IMR-90 (cell line): ENCODE data around the gene ARVCF. TPM values are rescaled to one million over a fixed set of nuclear protein-coding genes. Genes with fewer than 3 reads are reported as not detected.
"Not testable (repeated sequence)": the region's sequence is repeated elsewhere in the genome, so short reads cannot be mapped to it uniquely, and the experiment has no call there.

Source experiments
- ATAC-seq: fragments of 200-7000 bp; cut with Tn5 transposase; 2 replicates; pipeline ENCODE4 v1.9.1; 2020; ENCODE audit warnings: low read depth, mild to moderate bottlenecking, moderate library complexity
- BruUV-seq: library from RNA; stranded (reverse); fragments of 400-500 nt; replicated peaks from 2 replicates; lab custom pipeline; 2021; lab: Mats Ljungman, UMichigan
- CTCF ChIA-PET: fragments of 300-600 bp; formaldehyde crosslinking; extraction: SDS; loops from one replicate; lab custom pipeline; 2021; ENCODE audit warnings: antibody characterized with exemption; lab: Yijun Ruan, JAX
- POLR2A ChIA-PET: fragments of 300-600 bp; sonication (Branson Sonifier 250); formaldehyde crosslinking; loops from one replicate; lab custom pipeline; 2022; ENCODE audit warnings: antibody characterized with exemption; ENCODE audit not compliant: unreplicated experiment; lab: Charles Lee
- DNase-seq: peaks from one replicate; pipeline ENCODE4 v3.0.0; 2013
- H2AFZ ChIP-seq: replicated peaks from 2 replicates; pipeline ENCODE3; 2013; ENCODE audit warnings: low read length, mild to moderate bottlenecking; ENCODE audit not compliant: poor library complexity
- H2AK5ac ChIP-seq: 2 replicates; pipeline ENCODE4 v1.6.1; 2013; ENCODE audit warnings: low read depth, low read length, inconsistent platforms
- H2AK9ac ChIP-seq: replicated peaks from 2 replicates; pipeline ENCODE3; 2013; ENCODE audit warnings: mild to moderate bottlenecking, low read depth, low read length, moderate library complexity; ENCODE audit not compliant: poor library complexity
- H2BK120ac ChIP-seq: 2 replicates; pipeline ENCODE4 v1.6.1; 2013; ENCODE audit warnings: low read depth, low read length, inconsistent platforms
- H2BK15ac ChIP-seq: 3 replicates; pipeline ENCODE4 v1.6.1; 2013; ENCODE audit warnings: low read depth, low read length, inconsistent platforms
- H2BK20ac ChIP-seq: 2 replicates; pipeline ENCODE4 v1.6.1; 2013; ENCODE audit warnings: low read depth, mild to moderate bottlenecking, inconsistent platforms, low read length, moderate library complexity
- H2BK5ac ChIP-seq: 2 replicates; pipeline ENCODE4 v1.6.1; 2013; ENCODE audit warnings: mild to moderate bottlenecking, low read depth, low read length, inconsistent platforms; ENCODE audit not compliant: poor library complexity, severe bottlenecking
- H3K14ac ChIP-seq: replicated peaks from 2 replicates; pipeline ENCODE4 v1.6.1; 2013; ENCODE audit warnings: low read depth, low read length, inconsistent platforms
- H3K18ac ChIP-seq: 2 replicates; pipeline ENCODE4 v1.6.1; 2013; ENCODE audit warnings: low read depth, low read length, control low read depth
- H3K23ac ChIP-seq: 2 replicates; pipeline ENCODE4 v1.6.1; 2013; ENCODE audit warnings: low read depth, low read length, inconsistent platforms
- H3K27ac ChIP-seq: 2 replicates; pipeline ENCODE4 v1.5.1; 2013; ENCODE audit warnings: mild to moderate bottlenecking, control low read depth, low read length; ENCODE audit not compliant: insufficient read depth
- H3K27me3 ChIP-seq: 2 replicates; pipeline ENCODE4 v1.6.1; 2013; ENCODE audit warnings: low read length; ENCODE audit not compliant: control insufficient read depth, insufficient read depth
- H3K36me3 ChIP-seq: 2 replicates; pipeline ENCODE4 v1.6.1; 2013; ENCODE audit warnings: low read length, mixed read lengths; ENCODE audit not compliant: control insufficient read depth, insufficient read depth
- H3K4ac ChIP-seq: 2 replicates; pipeline ENCODE4 v1.6.1; 2013; ENCODE audit warnings: low read depth, low read length, inconsistent platforms
- H3K4me1 ChIP-seq: 2 replicates; pipeline ENCODE4 v1.6.1; 2013; ENCODE audit warnings: low read length, mixed read lengths; ENCODE audit not compliant: control insufficient read depth, insufficient read depth
- H3K4me2 ChIP-seq: 2 replicates; pipeline ENCODE4 v1.6.1; 2013; ENCODE audit warnings: low read depth, mild to moderate bottlenecking, control low read depth, low read length, moderate library complexity
- H3K4me3 ChIP-seq: 2 replicates; pipeline ENCODE4 v1.5.1; 2013; ENCODE audit warnings: low read depth, mild to moderate bottlenecking, control low read depth, low read length, moderate library complexity; ENCODE audit not compliant: insufficient read depth
- H3K56ac ChIP-seq: 2 replicates; pipeline ENCODE4 v1.6.1; 2013; ENCODE audit warnings: low read length, inconsistent platforms; ENCODE audit not compliant: insufficient read depth; ENCODE audit errors: extremely low read depth
- H3K79me1 ChIP-seq, 2 experiments: 2 replicates each; pipeline ENCODE4 v1.6.1; 2013; ENCODE audit warnings: low read length in 2 of 2, inconsistent platforms in 1 of 2, low read depth in 1 of 2
- H3K9ac ChIP-seq: 2 replicates; pipeline ENCODE4 v1.6.1; 2013; ENCODE audit warnings: low read depth, low read length, control low read depth
- H3K9me1 ChIP-seq: 2 replicates; pipeline ENCODE4 v1.6.1; 2013; ENCODE audit warnings: low read length, inconsistent platforms; ENCODE audit not compliant: insufficient read depth
- H3K9me3 ChIP-seq: 2 replicates; pipeline ENCODE4 v1.6.1; 2013; ENCODE audit warnings: low read length; ENCODE audit not compliant: control insufficient read depth, insufficient read depth
- H4K20me1 ChIP-seq: 2 replicates; pipeline ENCODE4 v1.6.1; 2013; ENCODE audit warnings: low read length, inconsistent platforms; ENCODE audit not compliant: insufficient read depth
- H4K5ac ChIP-seq: 2 replicates; pipeline ENCODE4 v1.6.1; 2013; ENCODE audit warnings: mild to moderate bottlenecking, low read depth, low read length, control low read depth
- H4K8ac ChIP-seq, 2 experiments: 2 replicates each; pipeline ENCODE4 v1.6.1; 2013; ENCODE audit warnings: low read depth in 2 of 2, low read length in 2 of 2, control low read depth in 1 of 2, inconsistent platforms in 1 of 2
- H4K91ac ChIP-seq: 2 replicates; pipeline ENCODE4 v1.6.1; 2013; ENCODE audit warnings: low read depth, low read length, inconsistent platforms; ENCODE audit not compliant: insufficient read depth
- BHLHE40 ChIP-seq: fragments of 150-350 bp; IDR thresholded peaks from 2 replicates; pipeline ENCODE4 v1.6.1; 2016; ENCODE audit warnings: mild to moderate bottlenecking, low read depth, low read length
- CHD1 ChIP-seq: IDR thresholded peaks from 2 replicates; pipeline ENCODE4 v1.6.1; 2012; ENCODE audit warnings: low read depth, low read length, improper control_type of control experiment
- FOS ChIP-seq: fragments of 150-350 bp; IDR thresholded peaks from 2 replicates; pipeline ENCODE4 v1.6.1; 2016; ENCODE audit warnings: low read depth, low read length
- MAZ ChIP-seq: IDR thresholded peaks from 2 replicates; pipeline ENCODE4 v1.6.1; 2012; ENCODE audit warnings: low read depth, mild to moderate bottlenecking, low read length, improper control_type of control experiment, moderate library complexity, borderline replicate concordance
- MXI1 ChIP-seq: IDR thresholded peaks from 2 replicates; pipeline ENCODE4 v1.6.1; 2012; ENCODE audit warnings: low read depth, mild to moderate bottlenecking, low read length, moderate library complexity, borderline replicate concordance
- NFE2L2 ChIP-seq: fragments of 150-350 bp; IDR thresholded peaks from 2 replicates; pipeline ENCODE4 v1.6.1; 2016; ENCODE audit warnings: low read depth, mild to moderate bottlenecking, low read length
- RCOR1 ChIP-seq: IDR thresholded peaks from 2 replicates; pipeline ENCODE4 v1.6.1; 2012; ENCODE audit warnings: mild to moderate bottlenecking, low read length, improper control_type of control experiment; ENCODE audit not compliant: insufficient replicate concordance
- RFX5 ChIP-seq: IDR thresholded peaks from 2 replicates; pipeline ENCODE4 v1.8.0; 2012; ENCODE audit warnings: low read depth, mild to moderate bottlenecking, low read length, moderate library complexity
- WGBS, 2 experiments: methylation state at CpG; one replicate each; pipeline versions ENCODE4 v1.1.5 to v1.1.7; 2013; ENCODE audit warnings: missing lambda C conversion rate in 2 of 2; ENCODE audit not compliant: insufficient read length in 1 of 2; ENCODE audit errors: extremely low coverage in 2 of 2; 5-methylcytosine and 5-hydroxymethylcytosine counted together
- dilution Hi-C: fragments of 300-500 bp; cut with HindIII; formaldehyde crosslinking; loops from one replicate; pipeline ENCODE4 v1.14.3; 2018; ENCODE audit warnings: low sequenced_read_pairs; ENCODE audit not compliant: unreplicated experiment
- in situ Hi-C: fragments of 300-500 bp; cut with MboI; formaldehyde crosslinking; loops from 3 replicates; pipeline ENCODE4 v1.14.3; 2019; ENCODE audit warnings: low sequenced_read_pairs, inconsistent platforms, mixed read lengths
- intact Hi-C: fragments of 100-400 bp; cut with micrococcal nuclease; formaldehyde crosslinking; loops from 2 replicates; pipeline ENCODE4 v1.10.0; 2022
- polyA plus RNA-seq, 3 experiments: library from polyadenylated mRNA; depleted of rRNA; stranded (reverse); fragments of >200 nt; gene quantifications; 2 replicates each; pipeline ENCODE4 v1.2.3, GENCODE V29; 2012; ENCODE audit warnings: low replicate concordance in 1 of 3
- total RNA-seq: library from RNA; depleted of rRNA; stranded (reverse); fragments of >200 nt; gene quantifications from 2 replicates; pipeline ENCODE4 v1.2.3, GENCODE V29; 2012
- TF ChIP-seq, protein P1 (sequence below): fragments of 150-350 bp; IDR thresholded peaks from 2 replicates; pipeline ENCODE4 v1.6.1; 2016; ENCODE audit warnings: low read depth, mild to moderate bottlenecking, low read length, moderate library complexity, borderline replicate concordance

ARVCF gene
- total and polyA plus RNA-seq, 2 of the 4 experiments (the other 2 are of a cell fraction) = 8.6 to 14.1 TPM

DNA sequence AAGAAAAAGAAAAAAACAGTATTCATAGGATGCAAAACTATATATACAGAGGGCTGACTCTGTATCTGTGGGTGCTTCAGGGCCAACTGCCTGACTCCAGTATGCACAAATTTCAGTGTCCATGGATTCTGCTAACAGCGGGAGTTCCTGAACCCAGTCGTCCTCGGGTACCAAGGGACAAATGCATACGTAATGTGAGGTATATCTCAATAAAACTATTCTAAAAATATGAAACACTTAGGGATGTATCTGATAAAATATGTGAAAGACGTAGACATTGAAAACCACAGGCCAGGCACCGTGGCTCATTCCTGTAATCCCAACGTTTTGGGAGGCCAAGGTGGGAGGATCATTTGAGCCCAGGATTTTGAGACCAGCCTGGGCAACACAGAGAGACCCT, 88.9 kb downstream of the ARVCF start:
- no peak overlapping the region for H3K23ac ChIP-seq
- POLR2A ChIA-PET = no interaction called here
- no peak overlapping the region for H3K56ac ChIP-seq
- dilution Hi-C loops = no loop called here
- no peak overlapping the region for H2AFZ ChIP-seq
- H3K4ac ChIP-seq = no peak overlapping the region
- ATAC-seq (no peak), DNase-seq (no peak)
- no peak overlapping the region for H4K91ac ChIP-seq
- H3K14ac ChIP-seq = no peak overlapping the region
- no peak overlapping the region for H2BK5ac ChIP-seq
- H3K18ac ChIP-seq = no peak overlapping the region
- H3K4me3 ChIP-seq = no peak overlapping the region
- no peak overlapping the region for H4K5ac ChIP-seq
- H3K27me3 ChIP-seq = no peaks in the 10 kb centered on the region
- no peak overlapping the region for H3K9ac ChIP-seq
- H4K8ac ChIP-seq = no peak overlapping the region
- H3K79me1 ChIP-seq = peaks cover 13 to 20% of the 10 kb centered on the region in 2 experiments; a peak in 3 of 4 replicates
- H3K4me1 ChIP-seq = no peaks in the 10 kb centered on the region
- no peak overlapping the region for H2AK9ac ChIP-seq
- H3K36me3 ChIP-seq = peaks cover 7% of the 10 kb centered on the region; the same call in 1 of the 2 replicates
- H3K9me1 ChIP-seq = peaks cover 15% of the 10 kb centered on the region
- H3K9me3 ChIP-seq = no peaks in the 10 kb centered on the region
- in situ Hi-C loops = no loop called here
- BruUV-seq = no TSS peak
- H2BK120ac ChIP-seq = no peak overlapping the region
- H3K27ac ChIP-seq = no peak overlapping the region
- no peak overlapping the region for H2BK20ac ChIP-seq
- intact Hi-C loops = no loop called here
- H4K20me1 ChIP-seq = no peaks in the 10 kb centered on the region; the same call in 1 of the 2 replicates
- no peak overlapping the region for H2BK15ac ChIP-seq
- TF ChIP-seq MXI1 = no peak
- TF ChIP-seq CHD1 = no peak
- TF ChIP-seq MAZ = no peak
- TF ChIP-seq, protein P1, sequence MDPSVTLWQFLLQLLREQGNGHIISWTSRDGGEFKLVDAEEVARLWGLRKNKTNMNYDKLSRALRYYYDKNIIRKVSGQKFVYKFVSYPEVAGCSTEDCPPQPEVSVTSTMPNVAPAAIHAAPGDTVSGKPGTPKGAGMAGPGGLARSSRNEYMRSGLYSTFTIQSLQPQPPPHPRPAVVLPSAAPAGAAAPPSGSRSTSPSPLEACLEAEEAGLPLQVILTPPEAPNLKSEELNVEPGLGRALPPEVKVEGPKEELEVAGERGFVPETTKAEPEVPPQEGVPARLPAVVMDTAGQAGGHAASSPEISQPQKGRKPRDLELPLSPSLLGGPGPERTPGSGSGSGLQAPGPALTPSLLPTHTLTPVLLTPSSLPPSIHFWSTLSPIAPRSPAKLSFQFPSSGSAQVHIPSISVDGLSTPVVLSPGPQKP = no peak
- TF ChIP-seq FOS = no peak
- TF ChIP-seq NFE2L2 = no peak
- no peak for TF ChIP-seq RCOR1
- TF ChIP-seq RFX5 = no peak
- no peak for TF ChIP-seq BHLHE40
- no CpG with 5 or more reads among the region's 7 CpGs for WGBS, 2 experiments
- CTCF ChIA-PET = no interaction called here
- H2AK5ac ChIP-seq = no peak overlapping the region
- no peak overlapping the region for H3K4me2 ChIP-seq

DNA sequence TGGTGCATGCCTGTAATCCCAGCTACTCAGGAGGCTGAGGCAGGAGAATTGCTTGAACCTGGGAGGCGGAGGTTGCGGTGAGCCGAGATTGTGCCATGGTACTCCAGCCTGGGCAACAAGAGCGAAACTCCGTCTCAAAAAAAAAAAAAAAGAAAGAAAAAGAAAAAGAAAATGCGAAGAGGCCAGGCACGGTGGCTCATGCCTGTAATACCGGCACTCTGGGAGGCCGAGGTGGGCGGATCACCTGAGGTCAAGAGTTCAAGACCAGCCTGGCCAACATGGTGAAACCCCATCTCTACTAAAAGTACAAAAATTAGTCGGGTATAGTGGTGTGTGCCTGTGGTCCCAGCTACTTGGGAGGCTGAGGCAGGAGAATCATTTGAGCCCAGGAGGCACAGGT, 90.6 kb downstream of the ARVCF start:
- H4K20me1 ChIP-seq, H3K4me2 ChIP-seq, DNase-seq, H3K9ac ChIP-seq, in situ Hi-C loops, H3K4me1 ChIP-seq, H2AFZ ChIP-seq, BruUV-seq, H3K18ac ChIP-seq, H2AK5ac ChIP-seq, H2BK20ac ChIP-seq, dilution Hi-C loops, H3K56ac ChIP-seq, H4K5ac ChIP-seq, H3K23ac ChIP-seq, intact Hi-C loops, H3K36me3 ChIP-seq, H3K14ac ChIP-seq, H3K9me3 ChIP-seq, POLR2A ChIA-PET, H2AK9ac ChIP-seq, H3K27me3 ChIP-seq, H3K27ac ChIP-seq, H4K91ac ChIP-seq, H3K4me3 ChIP-seq, H3K4ac ChIP-seq, H4K8ac ChIP-seq, H2BK5ac ChIP-seq, CTCF ChIA-PET, ATAC-seq, H2BK15ac ChIP-seq, H2BK120ac ChIP-seq: not testable (repeated sequence)
- WGBS, 2 experiments = 95% methylated on average over 4 of the region's 11 CpGs; no CpG with 5 or more reads in 1 of the 2 experiments
- Histone ChIP-seq H3K79me1 (peaks cover 13 to 14% of the 10 kb centered on the region in 2 experiments; a peak in 3 of 4 replicates), H3K9me1 (peaks cover 14% of the 10 kb centered on the region)
